ENCODE data around the gene NRTN.
A peak's percentile ranks its signal among the peaks of the same experiment; 100 is the strongest.

Gene NRTN

GRCh38 chr19:5806905-5807304, 2.0 kb downstream of the NRTN start:
- Histone ChIP-seq H3K27me3 (peaks cover 7% of the 10 kb centered on the region), H3K36me3 (no peaks in the 10 kb centered on the region), H3K4me3 (ENCODE audit: low read depth, low read length) (no peak overlapping the region), H3K9me3 (no peaks in the 10 kb centered on the region), H3K4me1 (peaks cover 22% of the 10 kb centered on the region)
- TF ChIP-seq CTCF (IDR thresholded peaks at IDR 0.05; ENCODE audit: low read depth, low read length) = no peak
- no peak for DNase-seq

- Histone ChIP-seq H3K27me3 (peaks cover 7% of the 10 kb centered on the region), H3K36me3 (no peaks in the 10 kb centered on the region), H3K4me3 (ENCODE audit: low read depth, low read length) (no peak overlapping the region), H3K9me3 (no peaks in the 10 kb centered on the region), H3K4me1 (peaks cover 15% of the 10 kb centered on the region)
- peak; percentile 42 for DNase-seq
- TF ChIP-seq CTCF (IDR thresholded peaks at IDR 0.05; ENCODE audit: low read depth, low read length) = no peak
Measured at GRCh38 chr19:5808120-5808816, 3.4 kb downstream of the NRTN start.

- DNase-seq = no peak
- TF ChIP-seq CTCF (IDR thresholded peaks at IDR 0.05; ENCODE audit: low read depth, low read length) = no peak
Measured at GRCh38 chr19:5809053-5809452, 4.2 kb downstream of the NRTN start.

GRCh38 chr19:5809469-5809868, 4.6 kb downstream of the NRTN start:
- Histone ChIP-seq H3K9me3 (no peaks in the 10 kb centered on the region), H3K36me3 (no peaks in the 10 kb centered on the region), H3K27me3 (peaks cover 7% of the 10 kb centered on the region), H3K4me1 (peaks cover 7% of the 10 kb centered on the region), H3K4me3 (ENCODE audit: low read depth, low read length) (no peak overlapping the region)
- no peak for DNase-seq
- no peak for TF ChIP-seq CTCF (IDR thresholded peaks at IDR 0.05; ENCODE audit: low read depth, low read length)

More at GRCh38 chr19:5809053-5809452, 4.2 kb downstream of the NRTN start:
- H3K27me3 ChIP-seq = peaks cover 7% of the 10 kb centered on the region
- peaks cover 10% of the 10 kb centered on the region for H3K4me1 ChIP-seq
- no peaks in the 10 kb centered on the region for H3K9me3 ChIP-seq
- no peak overlapping the region for H3K4me3 ChIP-seq (ENCODE audit: low read depth, low read length)
- no peaks in the 10 kb centered on the region for H3K36me3 ChIP-seq

GRCh38 chr19:5811117-5811516, 6.2 kb downstream of the NRTN start:
- Histone ChIP-seq H3K4me1 (peaks cover 4% of the 10 kb centered on the region; the same call in 1 of the 2 replicates), H3K4me3 (ENCODE audit: low read depth, low read length) (no peak overlapping the region), H3K36me3 (no peaks in the 10 kb centered on the region), H3K27me3 (0 out of 2 replicates have a peak, but pooled peaks cover 4% of the 10 kb centered on the region), H3K9me3 (no peaks in the 10 kb centered on the region)
- TF ChIP-seq CTCF (IDR thresholded peaks at IDR 0.05; ENCODE audit: low read depth, low read length) = no peak
- no peak for DNase-seq

- Histone ChIP-seq H3K4me1 (no peaks in the 10 kb centered on the region), H3K36me3 (no peaks in the 10 kb centered on the region), H3K4me3 (ENCODE audit: low read depth, low read length) (no peak overlapping the region), H3K27me3 (peaks cover 4% of the 10 kb centered on the region; the same call in 1 of the 2 replicates), H3K9me3 (no peaks in the 10 kb centered on the region)
- no peak for DNase-seq
- TF ChIP-seq CTCF (IDR thresholded peaks at IDR 0.05; ENCODE audit: low read depth, low read length) = no peak
Measured at GRCh38 chr19:5814123-5814851, 9.4 kb downstream of the NRTN start.
